Activated CD4-positive, alpha-beta T cell treated with anti-CD3 and anti-CD28 coated beads, Interleukin-2, amount 50 U/mL, for 24 hours (primary cell): ENCODE measurements around the gene MPND.

ENCODE experiments used
- DNase-seq, 2 donors: peaks; one replicate each; pipeline ENCODE4 v3.0.0-alpha.2; 2020; ENCODE audit warnings: low read depth in 1 of 2, low spot score in 1 of 2

Gene MPND

DNA sequence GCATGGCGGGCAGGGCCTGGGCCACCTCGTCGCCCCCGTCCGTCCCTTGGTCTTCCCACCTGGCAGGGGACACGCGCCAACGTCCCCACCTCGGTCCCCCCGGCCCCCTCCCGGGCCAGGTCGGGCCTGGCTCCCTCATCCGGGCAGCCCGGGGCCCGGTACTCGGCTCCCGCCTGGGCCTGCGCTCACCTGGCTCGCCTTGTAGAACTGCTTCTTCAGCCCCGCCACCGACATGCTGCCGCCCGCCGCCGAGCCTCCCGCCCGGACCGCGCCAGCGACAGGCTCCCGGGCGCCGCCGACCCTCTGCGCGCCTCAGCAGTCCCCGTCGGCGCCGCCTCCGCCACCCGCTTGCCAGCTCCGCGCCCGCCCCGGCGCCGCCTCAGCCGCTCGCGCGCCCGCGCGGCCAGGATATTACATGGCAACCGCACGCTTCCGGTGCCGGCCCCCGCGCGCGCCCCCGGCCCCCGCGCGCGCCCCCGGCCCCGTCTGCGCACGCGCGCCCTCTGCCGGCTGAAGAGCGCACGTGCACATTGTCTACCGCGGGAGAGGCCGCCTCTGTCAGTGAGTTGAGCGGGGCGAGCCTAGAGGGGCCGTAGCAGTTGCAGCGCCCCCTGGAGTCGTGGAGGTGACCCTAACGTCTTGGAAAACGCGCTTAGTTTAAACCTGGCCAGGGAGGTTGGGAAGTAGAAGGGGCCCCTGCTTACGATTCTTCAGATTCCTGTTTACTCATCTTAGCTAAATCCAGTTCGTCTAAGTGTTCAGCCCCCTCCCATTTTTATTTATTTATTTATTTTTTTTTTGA is 57.0 kb downstream of the MPND start, which contains the start of gene SH3GL1:
Gene SH3GL1, minus strand, starts transcription at position 413 of the 802 bp plus-strand sequence. Its CDS starts 179 bp downstream, at position 234.
- DNase-seq: peak; percentile 91 to 92

DNA sequence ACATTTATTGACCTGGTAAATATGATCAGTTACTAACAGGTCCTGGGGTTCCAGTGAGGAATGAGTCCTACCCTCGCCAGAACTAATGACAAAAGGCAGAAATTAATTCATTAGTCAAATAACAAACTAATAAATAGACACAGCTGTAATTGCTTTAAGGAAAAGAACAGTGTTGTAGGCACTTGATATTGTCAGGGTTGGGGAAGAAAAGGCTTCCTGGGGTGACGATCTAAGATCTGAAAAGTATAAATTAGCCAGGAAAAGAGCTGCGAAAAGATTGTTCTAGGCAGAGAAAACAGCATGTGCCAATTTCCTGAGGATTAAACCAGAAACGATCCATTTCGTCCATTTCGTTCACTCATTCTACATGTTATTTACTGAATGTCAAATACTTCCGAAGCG is 58.4 kb downstream of the MPND start:
- no peak for DNase-seq

DNA sequence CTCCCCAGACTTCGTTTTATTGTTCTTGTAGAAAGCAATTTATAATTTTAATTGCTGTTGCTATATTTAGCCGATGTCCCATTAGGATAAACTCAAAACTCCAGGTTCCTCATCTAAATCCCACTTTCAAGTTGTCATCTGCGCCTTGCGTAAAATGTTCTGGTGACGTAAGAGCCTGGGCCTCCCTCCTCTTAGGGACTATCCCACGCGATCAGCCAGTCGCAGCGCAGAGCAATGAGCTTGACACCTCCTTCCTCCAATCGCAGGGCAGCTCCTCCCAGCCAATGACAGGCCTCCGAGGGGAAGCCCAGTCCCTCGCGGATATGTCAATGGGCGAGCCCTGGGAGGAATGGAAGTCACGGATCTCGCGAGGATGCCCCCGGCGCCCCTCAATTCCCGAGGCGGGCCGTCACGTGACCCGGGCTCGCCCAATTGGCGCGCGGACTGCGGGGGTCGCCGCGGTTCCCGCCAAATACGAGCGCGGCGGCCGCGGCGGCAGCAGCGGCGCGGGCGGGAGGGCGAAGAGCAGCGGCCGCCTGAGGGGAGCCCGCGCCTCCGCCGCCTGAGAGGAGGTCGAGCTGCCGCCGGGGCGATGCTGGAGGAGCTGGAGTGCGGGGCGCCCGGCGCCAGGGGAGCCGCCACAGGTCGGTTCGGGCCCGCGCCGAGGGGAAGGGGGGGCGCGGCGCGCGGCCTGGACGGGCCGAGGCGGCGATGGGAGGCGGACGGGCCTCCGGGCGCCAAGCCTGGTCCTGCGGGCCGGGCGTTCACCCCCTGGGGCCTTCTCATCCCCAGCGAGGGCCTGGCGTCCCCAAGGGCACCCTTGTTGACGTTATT is 59.0 kb downstream of the MPND start, which contains the start of gene CHAF1A:
Gene CHAF1A, plus strand, starts transcription at position 470 of the 834 bp plus-strand sequence. Its CDS starts 123 bp downstream, at position 593.
- peak; percentile 93 to 99 for DNase-seq

DNA sequence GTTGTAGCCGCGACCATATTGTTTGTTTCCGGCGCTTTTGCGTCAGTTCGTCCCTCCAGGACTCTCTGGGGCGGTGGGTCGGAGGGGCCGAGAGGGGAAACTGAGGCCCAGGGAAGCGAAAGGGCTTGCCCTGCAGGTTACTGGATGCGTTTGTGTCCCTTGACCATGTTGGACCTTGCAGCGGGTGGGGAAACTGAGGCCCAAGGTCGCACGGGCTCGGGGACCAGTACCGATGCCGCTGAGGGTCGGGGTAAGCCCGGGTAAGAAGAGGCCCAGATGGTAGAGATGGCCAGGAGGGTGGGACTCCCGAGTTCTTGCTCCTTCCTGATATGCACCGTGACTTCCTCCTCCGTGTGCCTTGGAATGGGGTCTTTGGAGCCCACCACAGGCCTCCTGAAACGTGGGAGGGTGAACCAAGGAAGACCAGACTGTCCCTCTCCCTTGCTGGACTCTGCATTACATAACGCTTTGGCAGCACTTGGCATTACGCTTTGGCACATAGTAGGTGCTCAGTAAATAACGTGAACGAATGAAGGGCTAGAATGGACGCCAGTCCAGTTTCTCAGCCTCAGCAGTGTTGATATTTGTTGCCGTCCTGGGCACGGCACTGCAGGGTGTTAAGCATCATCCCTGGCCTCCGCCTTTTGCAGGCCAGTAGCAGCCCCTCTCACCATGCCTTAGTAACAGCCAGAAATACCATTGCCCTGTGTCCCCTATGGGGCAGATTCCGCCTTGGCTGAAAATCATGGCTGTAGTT is 59.8 kb downstream of the MPND start:
- no peak for DNase-seq

DNA sequence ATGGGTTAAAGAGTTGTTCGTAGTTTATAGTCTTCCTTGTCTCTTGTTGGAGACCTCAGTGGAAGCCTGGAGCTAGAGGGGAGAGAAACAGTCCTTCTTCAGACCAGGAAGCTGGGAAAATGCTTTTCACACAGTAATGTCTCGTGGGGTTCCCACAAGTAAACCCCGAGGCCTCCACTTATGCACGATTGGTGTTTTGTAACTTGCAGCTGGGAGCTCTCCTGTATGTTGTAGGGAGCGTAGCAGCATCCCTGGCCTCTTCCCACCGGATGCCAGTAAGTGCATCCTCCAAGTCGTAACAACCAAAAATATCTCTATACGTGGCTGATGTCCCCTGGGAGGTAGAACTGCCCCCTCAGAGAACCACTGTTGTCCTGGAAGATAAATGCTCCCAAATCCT is 62.6 kb downstream of the MPND start:
- no peak for DNase-seq

DNA sequence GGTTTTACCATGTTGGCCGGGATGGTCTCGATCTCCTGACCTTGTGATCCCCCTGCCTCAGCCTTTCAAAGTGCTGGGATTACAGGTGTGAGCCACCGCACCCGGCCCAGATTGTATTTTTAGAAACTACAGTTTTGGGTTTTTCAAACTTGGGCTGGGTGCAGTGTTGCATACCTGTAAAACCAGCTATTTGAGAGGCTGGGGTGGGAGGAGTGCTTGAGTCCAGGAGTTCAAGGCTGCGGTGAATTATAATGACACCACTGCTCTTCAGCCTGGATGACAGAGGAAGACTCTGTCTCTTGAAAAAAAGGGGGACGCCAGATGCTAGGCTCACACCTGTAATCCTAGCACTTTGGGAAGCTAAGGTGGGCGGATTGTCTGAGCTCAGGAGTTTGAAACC is 63.3 kb downstream of the MPND start:
- no peak for DNase-seq

DNA sequence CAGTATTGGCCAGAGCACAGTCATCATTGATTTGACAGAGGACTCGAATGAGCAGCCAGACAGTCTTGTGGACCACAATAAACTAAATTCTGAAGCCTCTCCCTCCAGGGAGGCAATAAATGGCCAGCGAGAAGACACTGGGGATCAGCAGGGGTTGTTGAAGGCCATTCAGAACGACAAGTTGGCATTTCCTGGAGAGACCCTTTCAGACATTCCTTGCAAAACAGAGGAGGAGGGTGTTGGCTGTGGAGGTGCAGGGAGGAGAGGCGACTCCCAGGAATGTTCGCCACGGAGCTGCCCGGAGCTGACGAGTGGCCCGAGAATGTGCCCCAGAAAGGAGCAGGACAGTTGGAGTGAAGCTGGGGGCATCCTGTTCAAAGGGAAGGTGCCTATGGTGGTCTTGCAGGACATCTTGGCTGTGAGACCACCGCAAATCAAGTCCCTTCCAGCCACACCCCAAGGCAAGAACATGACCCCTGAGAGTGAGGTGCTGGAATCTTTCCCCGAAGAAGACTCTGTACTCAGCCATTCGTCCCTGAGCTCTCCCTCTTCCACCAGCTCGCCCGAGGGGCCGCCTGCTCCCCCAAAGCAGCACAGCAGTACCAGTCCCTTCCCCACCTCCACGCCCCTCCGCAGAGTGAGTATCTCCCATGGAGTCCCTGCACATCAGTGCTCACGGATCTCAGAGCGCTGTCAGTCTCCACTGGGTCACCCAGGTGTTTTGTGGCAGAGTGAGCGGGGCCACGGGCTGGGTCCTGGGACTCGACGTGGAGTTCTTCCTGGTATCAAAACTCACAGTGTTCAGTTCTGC is 66.0 kb downstream of the MPND start:
- DNase-seq: no peak
